ENCODE data around the gene CNOT3. TPM values are rescaled to one million over a fixed set of nuclear protein-coding genes. Genes with fewer than 3 reads are reported as not detected.

CNOT3 gene
- total and polyA plus RNA-seq, 2 donors (not counting 1 experiment from before 2014, with no cell fraction given) = 28.1 to 82.1 TPM

GRCh38 chr19:54149021-54149812, 11.7 kb downstream of the CNOT3 start:
- WGBS (ENCODE audit: insufficient coverage) = 88% methylated on average over 12 of the region's 12 CpGs
- H2AFZ ChIP-seq (ENCODE audit: insufficient read depth, low read depth, low read length, poor library complexity, severe bottlenecking) = no peak overlapping the region
- no peaks in the 10 kb centered on the region for H3K9me3 Mint-ChIP-seq (ENCODE audit: insufficient read depth)
- H3K4me1 Mint-ChIP-seq = no peaks in the 10 kb centered on the region
- no peaks in the 10 kb centered on the region for H3K9me3 ChIP-seq (ENCODE audit: control extremely low read depth in 1 of 3, control insufficient read depth in 2 of 3, insufficient read depth in 1 of 3, low read length in 2 of 3)
- intact Hi-C loops (cut with micrococcal nuclease) = no loop called here
- ChIA-PET POLR2A (no interaction called here), CTCF (no interaction called here)
- ATAC-seq (ENCODE audit: low read depth) = no peak
- no peaks in the 10 kb centered on the region for H3K27me3 ChIP-seq (replicated peaks in 1 of 4; ENCODE audit: control extremely low read depth in 1 of 4, control insufficient read depth in 3 of 4, insufficient read depth in 4 of 4, low read length in 3 of 4)
- DNase-seq = no peak
- no peak overlapping the region for H3K9ac ChIP-seq (ENCODE audit: low read length)
- no peak overlapping the region for H3K4me3 Mint-ChIP-seq
- TF ChIP-seq, protein P1, sequence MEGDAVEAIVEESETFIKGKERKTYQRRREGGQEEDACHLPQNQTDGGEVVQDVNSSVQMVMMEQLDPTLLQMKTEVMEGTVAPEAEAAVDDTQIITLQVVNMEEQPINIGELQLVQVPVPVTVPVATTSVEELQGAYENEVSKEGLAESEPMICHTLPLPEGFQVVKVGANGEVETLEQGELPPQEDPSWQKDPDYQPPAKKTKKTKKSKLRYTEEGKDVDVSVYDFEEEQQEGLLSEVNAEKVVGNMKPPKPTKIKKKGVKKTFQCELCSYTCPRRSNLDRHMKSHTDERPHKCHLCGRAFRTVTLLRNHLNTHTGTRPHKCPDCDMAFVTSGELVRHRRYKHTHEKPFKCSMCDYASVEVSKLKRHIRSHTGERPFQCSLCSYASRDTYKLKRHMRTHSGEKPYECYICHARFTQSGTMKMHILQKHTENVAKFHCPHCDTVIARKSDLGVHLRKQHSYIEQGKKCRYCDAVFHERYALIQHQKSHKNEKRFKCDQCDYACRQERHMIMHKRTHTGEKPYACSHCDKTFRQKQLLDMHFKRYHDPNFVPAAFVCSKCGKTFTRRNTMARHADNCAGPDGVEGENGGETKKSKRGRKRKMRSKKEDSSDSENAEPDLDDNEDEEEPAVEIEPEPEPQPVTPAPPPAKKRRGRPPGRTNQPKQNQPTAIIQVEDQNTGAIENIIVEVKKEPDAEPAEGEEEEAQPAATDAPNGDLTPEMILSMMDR (IDR thresholded peaks at IDR 0.05) = no peak
- no peak for TF ChIP-seq EZH2 (IDR thresholded peaks at IDR 0.05; ENCODE audit: borderline replicate concordance, insufficient read depth, low read depth, low read length, poor library complexity, severe bottlenecking)
- no peak overlapping the region for H3K4me2 ChIP-seq (replicated peaks; ENCODE audit: low read depth, low read length, poor library complexity, severe bottlenecking)
- H3K79me2 ChIP-seq (ENCODE audit: control insufficient read depth, insufficient read depth, low read length) = peaks cover 8% of the 10 kb centered on the region
- H3K4me3 ChIP-seq (ENCODE audit: control extremely low read depth in 1 of 5, extremely low read depth in 1 of 5, insufficient read depth in 1 of 5, low read depth in 2 of 5, low read length in 4 of 5) = no peak overlapping the region
- peaks cover 0 to 81% of the 10 kb centered on the region in 2 experiments for H3K36me3 ChIP-seq (replicated peaks in 1 of 2; ENCODE audit: control extremely low read depth in 1 of 2, control insufficient read depth in 1 of 2, extremely low read depth in 1 of 2, insufficient read depth in 2 of 2, low read length in 1 of 2)
- no peak overlapping the region for H3K27ac Mint-ChIP-seq
- H4K20me1 ChIP-seq (ENCODE audit: control insufficient read depth, insufficient read depth, low read length, poor library complexity, severe bottlenecking) = peaks cover 73% of the 10 kb centered on the region
- H3K27ac ChIP-seq (ENCODE audit: low read length in 2 of 2) = no peak overlapping the region
- H3K27me3 Mint-ChIP-seq = no peaks in the 10 kb centered on the region
- H3K4me1 ChIP-seq (ENCODE audit: control insufficient read depth in 2 of 2, insufficient read depth in 2 of 2, low read length in 2 of 2) = no peaks in the 10 kb centered on the region

GRCh38 chr19:54151362-54152035, 13.9 kb downstream of the CNOT3 start:
- no peaks in the 10 kb centered on the region for H3K27me3 ChIP-seq (replicated peaks in 1 of 4; ENCODE audit: control extremely low read depth in 1 of 4, control insufficient read depth in 3 of 4, insufficient read depth in 4 of 4, low read length in 3 of 4)
- Mint-ChIP-seq H3K4me3 (no peak overlapping the region), H3K27ac (peak overlapping the region; percentile 53), H3K4me1 (no peaks in the 10 kb centered on the region), H3K9me3 (ENCODE audit: insufficient read depth) (no peaks in the 10 kb centered on the region), H3K27me3 (no peaks in the 10 kb centered on the region)
- H4K20me1 ChIP-seq (ENCODE audit: control insufficient read depth, insufficient read depth, low read length, poor library complexity, severe bottlenecking) = peaks cover 78% of the 10 kb centered on the region
- H2AFZ ChIP-seq (ENCODE audit: insufficient read depth, low read depth, low read length, poor library complexity, severe bottlenecking) = no peak overlapping the region
- no peak overlapping the region for H3K4me2 ChIP-seq (replicated peaks; ENCODE audit: low read depth, low read length, poor library complexity, severe bottlenecking)
- POLR2A ChIA-PET = no interaction called here
- DNase-seq (no peak), ATAC-seq (ENCODE audit: low read depth) (no peak)
- H3K4me3 ChIP-seq (ENCODE audit: control extremely low read depth in 1 of 5, extremely low read depth in 1 of 5, insufficient read depth in 1 of 5, low read depth in 2 of 5, low read length in 4 of 5) = no peak overlapping the region
- no peaks in the 10 kb centered on the region for H3K79me2 ChIP-seq (ENCODE audit: control insufficient read depth, insufficient read depth, low read length)
- intact Hi-C loops (cut with micrococcal nuclease) = no loop called here
- peaks cover 0 to 80% of the 10 kb centered on the region in 2 experiments for H3K36me3 ChIP-seq (replicated peaks in 1 of 2; ENCODE audit: control extremely low read depth in 1 of 2, control insufficient read depth in 1 of 2, extremely low read depth in 1 of 2, insufficient read depth in 2 of 2, low read length in 1 of 2)
- CTCF ChIA-PET = no interaction called here
- H3K9ac ChIP-seq (ENCODE audit: low read length) = no peak overlapping the region
- no peak for TF ChIP-seq EZH2 (IDR thresholded peaks at IDR 0.05; ENCODE audit: borderline replicate concordance, insufficient read depth, low read depth, low read length, poor library complexity, severe bottlenecking)
- TF ChIP-seq, protein P1 (IDR thresholded peaks at IDR 0.05) = no peak
- 95% methylated on average over 23 of the region's 23 CpGs for WGBS (ENCODE audit: insufficient coverage)
- H3K27ac ChIP-seq (ENCODE audit: low read length in 2 of 2) = no peak overlapping the region
- no peaks in the 10 kb centered on the region for H3K4me1 ChIP-seq (ENCODE audit: control insufficient read depth in 2 of 2, insufficient read depth in 2 of 2, low read length in 2 of 2)
- no peaks in the 10 kb centered on the region for H3K9me3 ChIP-seq (ENCODE audit: control extremely low read depth in 1 of 3, control insufficient read depth in 2 of 3, insufficient read depth in 1 of 3, low read length in 2 of 3)
